A549 (cell line): ENCODE results near the gene HDAC2. TPM values are rescaled to one million over a fixed set of nuclear protein-coding genes. Genes with fewer than 3 reads are reported as not detected.

ENCODE experiments used
- ATAC-seq, 2 experiments: fragments of 200-7000 bp in 1 of 2; fragments of >200 bp in 1 of 2; cut with Nextera tagmentation in 1 of 2; cut with Tn5 transposase in 1 of 2; 3 replicates each; pipeline versions ENCODE4 v1.8.0 to v1.9.1; 2018 to 2020; ENCODE audit warnings: mild to moderate bottlenecking in 1 of 2, moderate library complexity in 1 of 2
- CTCF ChIA-PET: fragments of 300-600 bp; sonication (Branson Sonifier 250); formaldehyde crosslinking; extraction: SDS; loops from one replicate; lab custom pipeline; 2021; ENCODE audit warnings: antibody characterized with exemption, inconsistent platforms; lab: Yijun Ruan, JAX
- POLR2A ChIA-PET: fragments of 350-600 bp; formaldehyde crosslinking; extraction: SDS; loops from one replicate; lab custom pipeline; 2021; ENCODE audit warnings: antibody characterized with exemption, inconsistent platforms; lab: Yijun Ruan, JAX
- DNase-seq, 2 experiments: peaks; one replicate each; pipeline versions ENCODE4 v3.0.0 to v3.0.0-alpha.2; 2011 to 2016; ENCODE audit warnings: low read depth in 1 of 2, low spot score in 1 of 2
- FAIRE-seq: peaks from 2 replicates; lab custom pipeline; 2011; peaks lifted over from hg19 to GRCh38; lab: Jason Lieb, UNC
- H3K27ac ChIP-seq, 2 experiments: fragments of >200 bp; sonication (Bioruptor Twin); formaldehyde crosslinking; 3 replicates each; pipeline ENCODE4 v1.5.1; 2016 to 2017
- H3K4me1 ChIP-seq: fragments of >200 bp; sonication (Bioruptor Twin); formaldehyde crosslinking; 3 replicates; pipeline ENCODE4 v1.6.1; 2016
- H3K4me2 ChIP-seq: fragments of >200 bp; sonication (Bioruptor Twin); formaldehyde crosslinking; 3 replicates; pipeline ENCODE4 v1.6.1; 2016
- H3K4me3 ChIP-seq: fragments of >200 bp; sonication (Bioruptor Twin); formaldehyde crosslinking; 3 replicates; pipeline ENCODE4 v1.5.1; 2016
- H3K9me3 ChIP-seq: fragments of >200 bp; sonication (Bioruptor Twin); formaldehyde crosslinking; 3 replicates; pipeline ENCODE4 v1.6.1; 2016
- ATOH8 ChIP-seq: fragments of 250-450 bp; sonication (Bioruptor Pico); IDR thresholded peaks from 2 replicates; pipeline ENCODE4 v1.5.0; 2020; ENCODE audit warnings: low read depth, mild to moderate bottlenecking, moderate library complexity
- CBX8 ChIP-seq: fragments of 200-600 bp; sonication (generic); IDR thresholded peaks from 2 replicates; pipeline ENCODE4 v1.6.1; 2016
- CEBPB ChIP-seq, 2 experiments: fragments of >200 bp in 1 of 2; sonication (Bioruptor Twin) in 1 of 2; formaldehyde crosslinking in 1 of 2; IDR thresholded peaks; 2 replicates each; pipeline ENCODE4 v1.6.1; 2012 to 2016
- E2F6 ChIP-seq: IDR thresholded peaks from 2 replicates; pipeline ENCODE4 v1.6.1; 2012; ENCODE audit warnings: low read depth, borderline replicate concordance
- EHF ChIP-seq: fragments of 250-450 bp; sonication (Bioruptor Pico); IDR thresholded peaks from 2 replicates; pipeline ENCODE4 v1.5.0; 2020; ENCODE audit warnings: mild to moderate bottlenecking
- ELK1 ChIP-seq: fragments of 150-350 bp; IDR thresholded peaks from 2 replicates; pipeline ENCODE4 v1.6.1; 2014; ENCODE audit warnings: low read depth, mild to moderate bottlenecking, low read length
- FOSB ChIP-seq: fragments of 250-450 bp; sonication (Bioruptor Pico); IDR thresholded peaks from 2 replicates; pipeline ENCODE4 v1.5.0; 2020; ENCODE audit warnings: mild to moderate bottlenecking, moderate library complexity
- HDAC2 ChIP-seq: fragments of 200-600 bp; sonication (generic); IDR thresholded peaks from 2 replicates; pipeline ENCODE4 v1.6.1; 2016
- HES2 ChIP-seq: fragments of >200 bp; sonication (Bioruptor Twin); formaldehyde crosslinking; IDR thresholded peaks from 2 replicates; pipeline ENCODE4 v1.6.1; 2016
- HOXA7 ChIP-seq: fragments of 250-450 bp; sonication (Bioruptor Pico); IDR thresholded peaks from 2 replicates; pipeline ENCODE4 v1.5.0; 2020; ENCODE audit warnings: mild to moderate bottlenecking, moderate library complexity
- HOXB13 ChIP-seq: fragments of 250-450 bp; sonication (Bioruptor Pico); IDR thresholded peaks from 2 replicates; pipeline ENCODE4 v1.5.0; 2020; ENCODE audit warnings: low read depth, mild to moderate bottlenecking, moderate library complexity
- JUN ChIP-seq, 2 experiments: fragments of >200 bp; sonication (Bioruptor Twin); formaldehyde crosslinking; IDR thresholded peaks; 2 replicates in 1 of 2; 3 replicates in 1 of 2; pipeline ENCODE4 v1.6.1; 2016 to 2017
- KDM5A ChIP-seq: fragments of 200-600 bp; sonication (generic); IDR thresholded peaks from 2 replicates; pipeline ENCODE4 v1.6.1; 2016; ENCODE audit warnings: antibody characterized with exemption, mild to moderate bottlenecking
- MAX ChIP-seq: IDR thresholded peaks from 2 replicates; pipeline ENCODE4 v1.6.1; 2012
- MAZ ChIP-seq: fragments of 150-350 bp; IDR thresholded peaks from 2 replicates; pipeline ENCODE4 v1.6.1; 2014; ENCODE audit warnings: antibody characterized with exemption, low read depth, low read length, borderline replicate concordance
- MYC ChIP-seq: IDR thresholded peaks from 2 replicates; pipeline ENCODE4 v1.6.1; 2012; ENCODE audit warnings: mild to moderate bottlenecking, inconsistent platforms, low read length, improper control_type of control experiment, borderline replicate concordance
- NPAS2 ChIP-seq: fragments of 250-450 bp; sonication (Bioruptor Pico); IDR thresholded peaks from 2 replicates; pipeline ENCODE4 v1.8.0; 2022; ENCODE audit warnings: mild to moderate bottlenecking, moderate library complexity, borderline replicate concordance
- RAD21 ChIP-seq, 2 experiments: fragments of >200 bp in 1 of 2; sonication (Bioruptor Twin) in 1 of 2; formaldehyde crosslinking in 1 of 2; IDR thresholded peaks in 1 of 2; conservative IDR thresholded peaks in 1 of 2; 2 replicates in 1 of 2; 3 replicates in 1 of 2; pipeline ENCODE4 v1.6.1; 2012 to 2018; ENCODE audit warnings: inconsistent platforms in 1 of 2
- RCOR1 ChIP-seq: fragments of 150-350 bp; IDR thresholded peaks from 2 replicates; pipeline ENCODE4 v1.6.1; 2014; ENCODE audit warnings: antibody characterized with exemption, low read length, low read depth
- RFX5 ChIP-seq: fragments of 450-650 bp; IDR thresholded peaks from 2 replicates; pipeline ENCODE4 v1.7.1; 2014; ENCODE audit warnings: antibody characterized with exemption, mild to moderate bottlenecking, moderate library complexity
- RNF2 ChIP-seq: fragments of 200-600 bp; sonication (generic); IDR thresholded peaks from 2 replicates; pipeline ENCODE4 v1.6.1; 2016; ENCODE audit warnings: low read depth, mild to moderate bottlenecking, antibody characterized with exemption, moderate library complexity, borderline replicate concordance
- SMC3 ChIP-seq: fragments of >200 bp; sonication (Bioruptor Twin); formaldehyde crosslinking; IDR thresholded peaks from 3 replicates; pipeline ENCODE4 v1.6.1; 2018; ENCODE audit warnings: inconsistent platforms
- TP53 ChIP-seq: fragments of 250-450 bp; sonication (Bioruptor Pico); IDR thresholded peaks from 2 replicates; pipeline ENCODE4 v1.5.0; 2021; ENCODE audit warnings: mild to moderate bottlenecking, moderate library complexity
- ZC3H11A ChIP-seq: fragments of 450-650 bp; IDR thresholded peaks from 2 replicates; pipeline ENCODE4 v1.6.1; 2014; ENCODE audit warnings: antibody characterized with exemption, mild to moderate bottlenecking
- ZFP36 ChIP-seq: fragments of 450-650 bp; IDR thresholded peaks from 2 replicates; pipeline ENCODE4 v1.6.1; 2014; ENCODE audit warnings: borderline replicate concordance; ENCODE audit not compliant: partially characterized antibody
- ZSCAN20 ChIP-seq: fragments of 250-450 bp; sonication (Bioruptor Pico); IDR thresholded peaks from 2 replicates; pipeline ENCODE4 v1.8.0; 2022; ENCODE audit warnings: mild to moderate bottlenecking, moderate library complexity
- WGBS: methylation state at CpG from one replicate; pipeline ENCODE4 v1.1.6; 2017; ENCODE audit errors: missing lambda C conversion rate; 5-methylcytosine and 5-hydroxymethylcytosine counted together
- polyA plus RNA-seq, 4 experiments: library from polyadenylated mRNA; depleted of rRNA in 3 of 4; stranded (reverse); fragments of >200 nt; fragmentation: RNase III in 1 of 4; extraction: RNeasy Plus Mini Kit Qiagen cat#74134 plus additional on column Dnase treatment in 1 of 4; gene quantifications; 2 replicates in 3 of 4; 3 replicates in 1 of 4; pipeline ENCODE4 v1.2.3, GENCODE V29; 2011 to 2017

The HDAC2 gene
- polyA plus RNA-seq, 2 of the 4 experiments (the other 2 are of a cell fraction): 103 to 183 TPM

GRCh38 chr6:114000069-114000468 is 29.1 kb upstream of the HDAC2 start:
- no peak for TF ChIP-seq ZC3H11A
- TF ChIP-seq FOSB (CRISPR knock-in tag): no peak
- TF ChIP-seq, all 56 proteins: peak for 0
- DNase-seq: no peak
- CTCF ChIA-PET: interaction anchor here (1.2 kb wide), 1 partner anchor 108 kb away, joined by 3 read pairs; no protein-coding TSS in a partner anchor
- Histone ChIP-seq H3K4me1 (peaks cover 16% of the 10 kb centered on the region; the same call in 1 of the 3 replicates), H3K27ac (no peak overlapping the region), H3K4me2 (0 out of 3 replicates have a peak overlapping the region, but pooled peaks have one; percentile 8), H3K9me3 (no peaks in the 10 kb centered on the region), H3K4me3 (no peak overlapping the region)
- no peak for ATAC-seq
- 10% methylated on average over 2 of the region's 2 CpGs for WGBS
- no peak for FAIRE-seq
- POLR2A ChIA-PET: no interaction called here

GRCh38 chr6:113999284-113999683 is 28.3 kb upstream of the HDAC2 start:
- H3K4me2 ChIP-seq: no peak overlapping the region
- TF ChIP-seq ATOH8 (no peak), ZC3H11A (no peak), FOSB (CRISPR knock-in tag) (no peak), MAX (no peak), RCOR1 (no peak), CBX8 (no peak), HOXA7 (CRISPR knock-in tag) (no peak), ELK1 (no peak)
- H3K4me1 ChIP-seq: peaks cover 17% of the 10 kb centered on the region; the same call in 1 of the 3 replicates
- ATAC-seq (no peak), FAIRE-seq (no peak), DNase-seq (no peak)
- ChIA-PET POLR2A (no interaction called here), CTCF (interaction anchor here (0.7 kb wide), 1 partner anchor 67 kb away, joined by 4 read pairs; no protein-coding TSS in a partner anchor)
- H3K9me3 ChIP-seq: no peaks in the 10 kb centered on the region
- 75% methylated on average over 2 of the region's 2 CpGs for WGBS
- no peak overlapping the region for H3K27ac ChIP-seq
- H3K4me3 ChIP-seq: no peak overlapping the region

- DNase-seq (no peak), FAIRE-seq (no peak), ATAC-seq (no peak)
- no peak overlapping the region for H3K4me3 ChIP-seq
- peaks cover 17% of the 10 kb centered on the region; the same call in 1 of the 3 replicates for H3K4me1 ChIP-seq
- H3K4me2 ChIP-seq: no peak overlapping the region
- no peak for TF ChIP-seq JUN (IDR thresholded peaks at IDR 0.05)
- TF ChIP-seq ZC3H11A: no peak
- TF ChIP-seq TP53: no peak
- no peak for TF ChIP-seq HOXB13 (CRISPR knock-in tag)
- TF ChIP-seq MYC: no peak
- no peak for TF ChIP-seq MAX
- TF ChIP-seq RAD21 (conservative IDR thresholded peaks at IDR 0.05 in 1 of 2, IDR thresholded peaks at IDR 0.05 in 1 of 2): no peak
- no peak for TF ChIP-seq HES2
- no peak for TF ChIP-seq RFX5
- TF ChIP-seq SMC3: no peak
- TF ChIP-seq KDM5A: no peak
- no peak for TF ChIP-seq EHF (CRISPR knock-in tag)
- no peak for TF ChIP-seq RNF2
- TF ChIP-seq CEBPB (IDR thresholded peaks at IDR 0.05): no peak
- TF ChIP-seq NPAS2 (CRISPR knock-in tag): no peak
- no peak for TF ChIP-seq HDAC2
- TF ChIP-seq E2F6: no peak
- TF ChIP-seq ZFP36: no peak
- no peak for TF ChIP-seq ZSCAN20 (CRISPR knock-in tag)
- no peak for TF ChIP-seq MAZ
- H3K27ac ChIP-seq: no peak overlapping the region
- ChIA-PET CTCF (interaction anchor here (0.7 kb wide), 1 partner anchor 66 kb away, joined by 4 read pairs; no protein-coding TSS in a partner anchor), POLR2A (no interaction called here)
- H3K9me3 ChIP-seq: no peaks in the 10 kb centered on the region
Measured at GRCh38 chr6:113998811-113999210, 27.9 kb upstream of the HDAC2 start.
